ENCODE data around the gene ALOX5. TPM values are rescaled to one million over a fixed set of nuclear protein-coding genes. Genes with fewer than 3 reads are reported as not detected.

The ALOX5 gene
- total RNA-seq, 2 experiments from 2014 or later: 0.62 to 0.96 TPM

Other genes with a start within 250 kb of the ALOX5 start
- gene OR13A1, start 58.6 kb upstream of the ALOX5 start, total RNA-seq: not detected